NK-92 (cell line): ENCODE results near the gene BBS1.
"Not testable (repeated sequence)": the region's sequence is repeated elsewhere in the genome, so short reads cannot be mapped to it uniquely, and the experiment has no call there.

Source experiments
- DNase-seq: peaks from one replicate; lab custom pipeline; 2025; ENCODE audit not compliant: unreplicated experiment; lab: John Stamatoyannopoulos, UW

Gene BBS1

GRCh38 chr11:66569076-66569475, 58.6 kb downstream of the BBS1 start:
- no peak for DNase-seq

- no peak for DNase-seq
Observed at GRCh38 chr11:66570079-66570849, 59.8 kb downstream of the BBS1 start.

DNA sequence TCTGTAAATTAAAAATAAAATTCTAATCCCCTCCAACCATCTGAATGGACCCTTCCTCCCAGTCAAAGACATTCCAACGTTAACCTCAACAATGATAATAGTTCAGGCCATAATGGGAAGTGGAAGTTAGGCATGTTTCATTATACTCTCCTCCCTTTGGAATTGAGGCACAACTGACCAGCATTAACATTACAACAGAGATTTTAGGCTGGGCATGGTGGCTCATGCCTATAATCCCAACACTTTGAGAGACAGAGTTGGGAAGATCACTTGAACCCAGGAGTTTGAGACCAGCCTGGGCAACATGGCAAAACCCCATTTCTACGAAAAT, 60.4 kb downstream of the BBS1 start:
- no peak for DNase-seq

GRCh38 chr11:66579017-66579606, 68.7 kb downstream of the BBS1 start:
- DNase-seq, result no peak

DNA sequence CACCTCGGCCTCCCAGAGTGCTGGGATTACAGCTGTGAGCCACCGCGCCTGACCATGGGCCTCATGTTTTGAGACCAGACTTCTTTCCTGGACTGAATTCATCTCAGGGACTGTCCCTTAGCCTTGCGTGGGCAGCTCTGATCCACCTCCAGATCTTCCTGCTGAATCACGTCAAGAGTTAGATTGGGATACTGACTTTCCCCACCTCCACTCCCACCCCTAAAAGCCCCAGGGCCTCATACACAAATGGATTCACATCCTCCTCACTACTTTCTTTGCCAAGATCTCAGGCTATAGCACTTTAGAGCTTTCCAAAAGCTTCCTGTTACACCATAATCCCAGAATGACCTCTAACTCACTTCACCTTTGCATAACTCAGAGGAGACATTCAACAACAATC, 70.4 kb downstream of the BBS1 start:
- no peak for DNase-seq

- no peak for DNase-seq
Observed at GRCh38 chr11:66581261-66581660, 70.8 kb downstream of the BBS1 start.

GRCh38 chr11:66582565-66583147, 72.2 kb downstream of the BBS1 start:
- not testable (repeated sequence) for DNase-seq
